NCI-H128 (cell line): ENCODE measurements around the gene HCST.
"Not testable (repeated sequence)": the region's sequence is repeated elsewhere in the genome, so short reads cannot be mapped to it uniquely, and the experiment has no call there.

ENCODE experiments used
- DNase-seq: peaks from one replicate; lab custom pipeline; 2025; ENCODE audit not compliant: unreplicated experiment; lab: John Stamatoyannopoulos, UW

HCST gene

GRCh38 chr19:35879068-35879467, 23.3 kb upstream of the HCST start:
- no peak for DNase-seq

DNA sequence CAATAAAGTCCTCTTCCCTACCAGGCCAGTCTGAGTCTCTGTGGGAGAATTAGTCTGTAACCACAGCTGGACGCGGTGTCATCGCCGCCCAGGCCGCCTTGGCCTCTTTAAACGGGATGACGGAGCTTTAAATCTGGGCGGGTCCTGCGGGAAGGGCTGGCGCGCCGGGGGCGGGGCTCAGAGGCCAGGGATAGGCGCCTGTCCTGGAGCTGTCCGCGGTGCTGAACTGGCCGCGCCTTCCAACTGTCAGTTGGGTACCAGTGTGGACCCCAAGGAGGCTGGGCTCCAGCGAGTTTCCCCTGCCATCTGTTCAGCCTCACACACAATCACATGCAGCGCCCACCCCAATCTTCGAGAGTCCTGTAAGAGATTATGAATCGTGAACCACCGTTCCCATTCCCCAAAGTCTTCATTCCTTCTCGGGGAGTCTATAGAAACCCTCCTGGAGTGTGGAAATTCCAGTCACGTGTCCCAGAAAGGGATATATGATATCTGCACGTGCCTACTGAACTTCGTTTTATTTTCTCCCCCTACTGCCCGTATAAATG, 22.5 kb upstream of the HCST start:
- DNase-seq = no peak

DNA sequence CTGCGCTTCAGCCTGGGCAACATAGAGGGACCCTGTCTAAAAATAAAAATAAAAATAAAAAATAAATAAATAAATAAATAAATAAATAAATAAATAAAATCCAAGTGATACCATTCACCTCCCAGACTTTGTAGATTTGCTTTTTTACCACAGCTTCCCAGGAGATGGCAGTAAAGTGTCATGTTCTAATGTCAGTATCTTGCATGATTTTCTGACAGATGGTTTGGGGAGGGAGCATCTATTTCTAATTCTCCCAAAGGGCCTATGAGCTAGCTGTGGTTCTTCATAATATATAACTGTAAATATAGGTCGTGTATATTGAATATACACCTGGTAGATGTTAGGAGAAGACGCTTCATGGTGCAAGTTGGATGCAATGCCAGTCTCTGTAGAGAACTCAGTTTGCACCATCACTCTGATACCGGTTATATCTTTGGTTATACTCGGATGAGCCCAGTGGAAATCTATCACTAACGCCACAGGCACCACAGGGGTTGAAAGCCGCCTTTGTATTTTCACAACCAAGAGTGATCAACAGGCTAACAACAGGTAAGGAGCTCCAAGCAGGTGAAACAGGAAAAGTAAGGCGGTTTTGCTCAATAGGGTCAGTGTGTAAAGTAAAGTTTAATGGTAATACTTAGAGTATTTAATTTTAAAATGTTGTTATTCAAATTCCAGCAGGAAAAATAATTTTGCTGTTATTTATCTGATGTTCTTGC, 20.1 kb upstream of the HCST start:
- peak; percentile 52 for DNase-seq

- DNase-seq = no peak
Observed at GRCh38 chr19:35883882-35884281, 18.4 kb upstream of the HCST start.

GRCh38 chr19:35885225-35885738, 17.0 kb upstream of the HCST start:
- no peak for DNase-seq

GRCh38 chr19:35885904-35886303, 16.4 kb upstream of the HCST start:
- no peak for DNase-seq

DNA sequence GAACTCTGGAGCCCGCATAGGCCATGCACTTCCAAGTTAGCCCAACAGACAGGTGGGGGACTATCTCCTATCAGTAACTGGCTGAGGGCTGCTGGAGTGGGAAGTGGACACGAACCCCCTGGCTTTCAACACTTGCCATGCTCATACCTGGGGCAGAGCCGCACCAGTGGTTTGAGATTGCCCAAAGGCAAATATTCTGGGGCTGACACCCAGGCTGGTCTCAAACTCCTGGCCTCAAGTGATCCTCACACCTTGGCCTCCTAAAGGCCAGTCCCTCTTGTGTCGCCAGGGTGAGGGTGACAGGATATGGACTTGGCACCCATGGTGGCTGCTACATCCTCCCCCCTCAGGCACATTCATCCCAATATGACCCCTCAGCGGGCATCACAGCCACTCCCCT, 15.1 kb upstream of the HCST start:
- no peak for DNase-seq

GRCh38 chr19:35888398-35888797, 13.9 kb upstream of the HCST start:
- no peak for DNase-seq

- DNase-seq = no peak
Observed at GRCh38 chr19:35889370-35890112, 12.8 kb upstream of the HCST start.

DNA sequence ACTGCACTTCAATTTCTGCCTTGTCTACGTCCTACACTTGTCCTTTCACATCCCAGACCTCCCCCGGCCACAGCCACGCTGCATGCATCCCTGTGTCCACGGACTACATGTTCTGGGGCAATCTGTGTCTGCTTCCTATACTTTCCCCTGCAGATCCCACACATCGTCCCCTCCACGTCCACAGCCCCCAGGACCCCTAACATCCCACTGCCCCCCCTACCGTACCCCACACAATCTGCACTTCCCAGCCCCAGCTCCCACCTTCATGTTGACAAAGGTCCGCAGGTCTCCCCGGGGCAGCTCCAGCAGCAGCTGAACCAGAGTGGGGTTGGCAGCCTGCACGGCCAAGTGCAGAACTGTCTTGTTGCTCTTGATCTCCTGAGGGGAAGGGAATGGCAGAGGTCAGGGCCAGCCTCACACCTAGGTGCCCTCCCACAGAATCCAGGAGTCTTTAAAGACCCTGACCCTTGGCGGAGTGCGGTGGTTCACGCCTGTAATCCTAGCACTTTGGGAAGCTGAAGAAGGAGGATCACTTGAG, 12.1 kb upstream of the HCST start:
- no peak for DNase-seq

- not testable (repeated sequence) for DNase-seq
Observed at GRCh38 chr19:35891819-35892218, 10.5 kb upstream of the HCST start.

GRCh38 chr19:35894342-35894741, 8.0 kb upstream of the HCST start:
- DNase-seq = no peak

- DNase-seq = no peak
Observed at GRCh38 chr19:35895911-35896642, 6.3 kb upstream of the HCST start.

GRCh38 chr19:35896643-35897040, 5.7 kb upstream of the HCST start:
- DNase-seq = no peak

DNA sequence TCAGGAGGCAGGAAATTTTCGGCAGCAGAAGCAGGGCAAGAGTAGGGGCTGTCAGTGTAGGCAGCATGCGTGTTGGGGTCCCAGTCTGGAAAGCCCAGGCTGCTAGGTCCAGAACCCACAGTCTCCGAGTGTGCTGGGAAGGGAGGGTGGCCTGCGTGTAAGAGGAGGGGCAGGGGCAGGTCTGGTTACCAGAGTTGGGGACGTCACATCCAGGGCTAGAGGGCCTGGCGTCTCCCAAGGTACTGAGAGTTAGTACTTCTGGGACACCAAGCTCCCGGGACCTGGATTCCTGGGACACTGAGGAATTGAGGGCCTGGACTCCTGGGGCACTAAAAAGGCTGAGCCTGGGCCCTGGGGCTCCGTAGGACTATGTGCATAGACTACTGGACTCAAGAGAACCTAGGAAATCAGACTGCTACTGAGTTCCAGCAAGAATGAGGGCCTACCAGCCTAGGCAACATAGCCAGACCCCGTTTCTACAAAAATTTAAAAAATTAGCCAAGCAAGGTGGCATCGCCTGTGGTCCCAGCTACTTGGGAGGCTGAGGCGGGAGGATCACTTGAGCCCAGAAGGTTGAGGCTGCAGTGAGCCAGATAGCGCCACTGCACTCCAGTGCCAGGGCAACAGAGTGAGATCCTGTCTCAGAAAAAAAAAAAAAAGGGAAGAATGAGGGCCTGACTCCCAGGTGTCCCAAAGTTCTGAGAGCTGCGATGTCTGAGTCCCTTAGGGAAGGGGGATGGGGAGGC, 4.5 kb upstream of the HCST start:
- DNase-seq = no peak

GRCh38 chr19:35898499-35898809, 3.9 kb upstream of the HCST start:
- no peak for DNase-seq

DNA sequence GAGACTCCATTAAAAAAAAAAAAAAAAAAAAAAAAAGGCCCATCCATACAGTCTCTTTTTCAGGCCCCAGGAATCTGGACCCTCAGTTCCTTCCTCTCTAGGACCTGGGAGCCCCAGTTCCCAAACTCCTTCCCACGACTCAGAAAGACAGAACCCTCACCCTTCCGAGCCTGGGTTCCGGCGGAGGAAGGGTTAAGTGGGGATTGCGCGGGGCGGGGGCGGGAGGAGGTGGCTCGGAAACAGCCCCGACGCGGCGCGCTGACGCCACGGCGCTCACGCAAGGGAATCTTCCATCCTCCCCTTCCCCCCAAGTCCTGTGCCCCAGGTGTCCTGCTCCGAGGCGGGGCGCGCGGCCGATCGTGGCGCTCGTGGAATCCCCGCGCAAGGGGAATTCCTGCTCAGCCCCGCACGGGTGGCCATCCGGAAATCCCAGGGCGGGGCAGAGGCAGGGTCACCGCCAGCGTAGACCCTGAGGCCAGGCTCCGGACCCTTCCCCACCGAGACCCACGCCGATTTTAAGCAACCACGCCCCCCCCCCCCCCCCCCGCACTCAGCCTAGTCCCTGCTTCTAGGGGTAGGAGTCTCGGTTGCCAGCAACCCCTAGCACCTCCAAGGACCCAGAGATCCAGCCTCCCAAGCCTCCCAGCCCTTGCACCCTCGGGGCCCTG, 2.6 kb upstream of the HCST start:
- peak; percentile 27 for DNase-seq

- no peak for DNase-seq
Observed at GRCh38 chr19:35901055-35901644, 1.2 kb upstream of the HCST start.

GRCh38 chr19:35902870-35903475, 644 bp downstream of the HCST start:
- DNase-seq = no peak
